Testis (tissue), 2 donors: Measurements from ENCODE around the gene FBXO38.

Source experiments
- POLR2A ChIP-seq: fragments of 450-650 bp; IDR thresholded peaks from one replicate; pipeline ENCODE4 v1.6.1; 2017; ENCODE audit warnings: antibody characterized with exemption, mild to moderate bottlenecking, moderate library complexity
- TF ChIP-seq, protein P1 (sequence below), 3 experiments: fragments of 450-650 bp in 2 of 3; fragments of 200-600 bp in 1 of 3; sonication (generic) in 1 of 3; IDR thresholded peaks; one replicate each; pipeline ENCODE4 v1.5.1; 2016 to 2019; ENCODE audit warnings: antibody characterized with exemption in 3 of 3, mild to moderate bottlenecking in 2 of 3, moderate library complexity in 1 of 3

DNA sequence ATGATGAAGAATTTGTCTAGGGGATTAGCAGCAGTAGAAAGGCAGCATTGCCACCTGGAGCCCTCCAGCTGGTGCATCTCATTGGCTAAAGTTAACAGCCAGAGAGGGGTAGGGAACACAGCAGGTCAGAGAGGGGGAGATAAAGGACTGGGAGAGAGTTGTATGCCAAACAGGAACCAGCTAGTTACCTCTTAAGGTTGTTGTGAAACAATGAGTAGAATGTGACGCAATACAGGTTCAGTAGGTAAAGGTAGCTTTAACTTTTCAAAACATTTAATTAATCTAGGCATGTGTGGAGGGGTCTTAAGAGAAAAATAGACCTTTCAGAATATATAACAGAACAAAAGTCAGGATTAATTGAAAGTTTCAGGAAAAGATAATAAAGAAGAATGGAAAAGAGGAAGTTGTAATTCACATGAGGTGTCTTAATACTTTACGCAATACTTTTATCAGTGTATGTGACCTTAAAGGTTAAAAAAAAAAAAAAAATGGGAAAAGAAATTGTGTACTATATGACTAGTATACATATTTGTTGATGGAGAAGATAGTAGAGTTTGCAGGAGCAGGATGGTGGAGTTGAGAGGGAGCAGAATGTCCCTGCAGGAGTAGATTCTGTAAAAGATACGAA lies 14.3 kb downstream of the FBXO38 start:
- TF ChIP-seq, protein P1, sequence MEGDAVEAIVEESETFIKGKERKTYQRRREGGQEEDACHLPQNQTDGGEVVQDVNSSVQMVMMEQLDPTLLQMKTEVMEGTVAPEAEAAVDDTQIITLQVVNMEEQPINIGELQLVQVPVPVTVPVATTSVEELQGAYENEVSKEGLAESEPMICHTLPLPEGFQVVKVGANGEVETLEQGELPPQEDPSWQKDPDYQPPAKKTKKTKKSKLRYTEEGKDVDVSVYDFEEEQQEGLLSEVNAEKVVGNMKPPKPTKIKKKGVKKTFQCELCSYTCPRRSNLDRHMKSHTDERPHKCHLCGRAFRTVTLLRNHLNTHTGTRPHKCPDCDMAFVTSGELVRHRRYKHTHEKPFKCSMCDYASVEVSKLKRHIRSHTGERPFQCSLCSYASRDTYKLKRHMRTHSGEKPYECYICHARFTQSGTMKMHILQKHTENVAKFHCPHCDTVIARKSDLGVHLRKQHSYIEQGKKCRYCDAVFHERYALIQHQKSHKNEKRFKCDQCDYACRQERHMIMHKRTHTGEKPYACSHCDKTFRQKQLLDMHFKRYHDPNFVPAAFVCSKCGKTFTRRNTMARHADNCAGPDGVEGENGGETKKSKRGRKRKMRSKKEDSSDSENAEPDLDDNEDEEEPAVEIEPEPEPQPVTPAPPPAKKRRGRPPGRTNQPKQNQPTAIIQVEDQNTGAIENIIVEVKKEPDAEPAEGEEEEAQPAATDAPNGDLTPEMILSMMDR (IDR thresholded peaks at IDR 0.05), result no peak
- TF ChIP-seq POLR2A, result no peak
